Transverse colon (tissue), 4 donors: ENCODE results near the gene ST8SIA1. TPM values are rescaled to one million over a fixed set of nuclear protein-coding genes. Genes with fewer than 3 reads are reported as not detected.

Source experiments
- DNase-seq: peaks from one replicate; pipeline ENCODE4 v3.0.0-alpha.2; 2019
- H3K27ac ChIP-seq, 4 donors: fragments of 200-600 bp; sonication (generic); 2 replicates each; pipeline ENCODE4 v1.5.1; 2016 to 2018; ENCODE audit warnings: inconsistent platforms in 4 of 4
- H3K27me3 ChIP-seq: fragments of 200-600 bp; sonication (generic); 2 replicates; pipeline ENCODE4 v1.5.1; 2017; ENCODE audit warnings: inconsistent platforms
- H3K36me3 ChIP-seq, 4 donors: fragments of 200-600 bp; sonication (generic); 2 replicates each; pipeline ENCODE4 v1.5.1; 2017 to 2019; ENCODE audit warnings: inconsistent platforms in 4 of 4
- H3K4me1 ChIP-seq, 4 donors: fragments of 200-600 bp; sonication (generic); 2 replicates each; pipeline ENCODE4 v1.5.1; 2017 to 2020; ENCODE audit warnings: inconsistent platforms in 4 of 4
- H3K4me3 ChIP-seq, 4 donors: fragments of 200-600 bp; sonication (generic); 1 replicate in 1 of 4; 2 replicates in 3 of 4; pipeline versions ENCODE4 v1.5.1 to v1.6.1; 2017 to 2019; ENCODE audit warnings: inconsistent platforms in 4 of 4
- H3K9me3 ChIP-seq, 2 donors: fragments of 200-600 bp; sonication (generic); 2 replicates each; pipeline ENCODE4 v1.5.1; 2017 to 2019; ENCODE audit warnings: inconsistent platforms in 2 of 2
- CTCF ChIP-seq, 5 experiments: fragments of 200-600 bp in 3 of 5; fragments of 450-650 bp in 2 of 5; sonication (generic) in 3 of 5; IDR thresholded peaks; 1 replicate in 2 of 5; 2 replicates in 3 of 5; pipeline ENCODE4 v1.5.1; 2016 to 2017; ENCODE audit warnings: antibody characterized with exemption in 5 of 5, inconsistent platforms in 3 of 5, mild to moderate bottlenecking in 2 of 5, moderate library complexity in 1 of 5
- EP300 ChIP-seq: sonication (generic); formaldehyde crosslinking; IDR thresholded peaks from one replicate; pipeline ENCODE4 v1.6.1; 2017; ENCODE audit warnings: antibody characterized with exemption, low read depth
- POLR2A ChIP-seq: fragments of 450-650 bp; IDR thresholded peaks from one replicate; pipeline ENCODE4 v1.6.1; 2016; ENCODE audit warnings: antibody characterized with exemption, mild to moderate bottlenecking, moderate library complexity
- POLR2AphosphoS5 ChIP-seq, 3 donors: sonication (generic); formaldehyde crosslinking; IDR thresholded peaks; one replicate each; pipeline ENCODE4 v1.6.1; 2016; ENCODE audit warnings: antibody characterized with exemption in 3 of 3
- WGBS, 2 donors: methylation state at CpG; one replicate each; pipeline ENCODE4 v1.1.5; 2018; ENCODE audit warnings: low coverage in 1 of 2; 5-methylcytosine and 5-hydroxymethylcytosine counted together
- in situ Hi-C, 4 donors: fragments of 200-750 bp; cut with MboI; loops; one replicate each; pipeline versions ENCODE4 v1.15.0 to v1.15.1; 2017; ENCODE audit warnings: low sequenced_read_pairs in 3 of 4, low pct_ligation_motif_present in 1 of 4, low pct_unique_long_range_greater_than_20kb in 1 of 4
- intact Hi-C: fragments of 100-400 bp; cut with DNase I; formaldehyde crosslinking; loops from one replicate; pipeline ENCODE4 v1.15.1; 2023; ENCODE audit warnings: low total_unique reads
- total RNA-seq, 4 donors: library from RNA; depleted of rRNA; stranded (reverse); fragments of >200 nt; gene quantifications; one replicate each; pipeline ENCODE4 v1.1.0, GENCODE V29; 2016

The ST8SIA1 gene
- total RNA-seq, 4 donors from 2014 or later, result 1.4 to 4.5 (median 3.9) TPM

GRCh38 chr12:22229652-22230279 is 104.7 kb downstream of the ST8SIA1 start:
- H3K27ac ChIP-seq, result peak overlapping the region in 2 of 4 donors; percentile 16 to 32
- DNase-seq, result no peak
- in situ Hi-C loops, result no loop called here
- H3K4me1 ChIP-seq, result peaks cover 0 to 3% (median 0%) of the 10 kb centered on the region in 4 donors
- TF ChIP-seq POLR2A (no peak), POLR2AphosphoS5 (IDR thresholded peaks at IDR 0.05) (no peak), EP300 (no peak), CTCF (IDR thresholded peaks at IDR 0.05) (no peak)
- no peaks in the 10 kb centered on the region for H3K9me3 ChIP-seq
- intact Hi-C loops, result no loop called here
- no peak overlapping the region for H3K4me3 ChIP-seq
- no peaks in the 10 kb centered on the region for H3K36me3 ChIP-seq
- no peaks in the 10 kb centered on the region for H3K27me3 ChIP-seq
- 55 to 83% methylated on average over 2 of the region's 2 CpGs for WGBS, 2 donors

GRCh38 chr12:22228022-22228875 is 106.3 kb downstream of the ST8SIA1 start:
- peaks cover 0 to 3% (median 0%) of the 10 kb centered on the region in 4 donors for H3K4me1 ChIP-seq
- TF ChIP-seq EP300 (no peak), POLR2AphosphoS5 (IDR thresholded peaks at IDR 0.05) (no peak), CTCF (IDR thresholded peaks at IDR 0.05) (no peak), POLR2A (no peak)
- H3K27me3 ChIP-seq, result no peaks in the 10 kb centered on the region
- WGBS, 2 donors, result 49 to 72% methylated on average over 2 of the region's 2 CpGs
- no peak for DNase-seq
- intact Hi-C loops (no loop called here), in situ Hi-C loops (no loop called here)
- H3K4me3 ChIP-seq, result no peak overlapping the region
- H3K9me3 ChIP-seq, result no peaks in the 10 kb centered on the region
- no peaks in the 10 kb centered on the region for H3K36me3 ChIP-seq
- H3K27ac ChIP-seq, result peak overlapping the region in 1 of 4 donors; percentile 7

GRCh38 chr12:22223356-22223755 is 111.2 kb downstream of the ST8SIA1 start:
- TF ChIP-seq EP300 (no peak), POLR2AphosphoS5 (IDR thresholded peaks at IDR 0.05) (no peak)
- in situ Hi-C loops (no loop called here), intact Hi-C loops (no loop called here)
- Histone ChIP-seq H3K9me3 (no peaks in the 10 kb centered on the region), H3K27ac (no peak overlapping the region), H3K4me1 (no peaks in the 10 kb centered on the region), H3K36me3 (no peaks in the 10 kb centered on the region), H3K4me3 (no peak overlapping the region), H3K27me3 (no peaks in the 10 kb centered on the region)
- WGBS, 2 donors, result 69% methylated on average over 4 of the region's 4 CpGs; no CpG with 5 or more reads in 1 of the 2 donors
- no peak for DNase-seq

GRCh38 chr12:22217556-22217955 is 117.0 kb downstream of the ST8SIA1 start:
- in situ Hi-C loops (no loop called here), intact Hi-C loops (no loop called here)
- no peak for DNase-seq
- TF ChIP-seq POLR2AphosphoS5 (IDR thresholded peaks at IDR 0.05) (no peak), EP300 (no peak), POLR2A (no peak), CTCF (IDR thresholded peaks at IDR 0.05) (no peak)
- Histone ChIP-seq H3K36me3 (no peaks in the 10 kb centered on the region), H3K4me1 (no peaks in the 10 kb centered on the region), H3K27me3 (no peaks in the 10 kb centered on the region), H3K4me3 (no peak overlapping the region), H3K27ac (no peak overlapping the region), H3K9me3 (no peaks in the 10 kb centered on the region)
- WGBS, 2 donors, result 83 to 89% methylated on average over 1 of the region's 1 CpG
